K562 (cell line): ENCODE data around the gene SMIM30. TPM values are rescaled to one million over a fixed set of nuclear protein-coding genes. Genes with fewer than 3 reads are reported as not detected.

Experiments
- ATAC-seq: fragments of 200-7000 bp; cut with Tn5 transposase; 3 replicates; pipeline ENCODE4 v1.9.1; 2020; ENCODE audit warnings: moderate library complexity
- BruUV-seq: library from RNA; stranded (reverse); fragments of 400-500 nt; replicated peaks from 2 replicates; lab custom pipeline; 2021; lab: Mats Ljungman, UMichigan
- CTCF ChIA-PET: fragments of 300-600 bp; formaldehyde crosslinking; extraction: SDS; loops from one replicate; lab custom pipeline; 2021; ENCODE audit warnings: low intra/inter-chr PET ratio; lab: Yijun Ruan, JAX
- POLR2A ChIA-PET: fragments of 300-600, 350-650 bp; sonication (Branson Sonifier 250); formaldehyde crosslinking; extraction: SDS; loops from one replicate; lab custom pipeline; 2021; ENCODE audit warnings: antibody characterized with exemption, inconsistent platforms; lab: Yijun Ruan, JAX
- DNase-seq, 4 experiments: peaks; one replicate each; pipeline versions ENCODE4 v3.0.0 to v3.0.0-alpha.2; 2011 to 2018; ENCODE audit warnings: low spot score in 3 of 4, mixed read lengths in 3 of 4; ENCODE audit errors: extremely low read depth in 1 of 4
- FAIRE-seq: peaks from 2 replicates; lab custom pipeline; 2011; peaks lifted over from hg19 to GRCh38; lab: Jason Lieb, UNC
- H2AFZ ChIP-seq: 2 replicates; pipeline ENCODE4 v1.6.0; 2011; ENCODE audit warnings: low read depth, low read length, control low read depth, inconsistent platforms
- H3K27ac ChIP-seq: fragments of 200-600 bp; 3 replicates; pipeline ENCODE4 v1.8.0; 2011; ENCODE audit warnings: low read depth, mild to moderate bottlenecking, control low read depth, inconsistent platforms, low read length, moderate library complexity, mixed read lengths; ENCODE audit errors: extremely low read depth
- H3K27me3 ChIP-seq, 2 experiments: fragments of 300-600 bp in 1 of 2; 2 replicates in 1 of 2; 3 replicates in 1 of 2; pipeline versions ENCODE4 v1.6.0 to v1.8.0; 2011; ENCODE audit warnings: inconsistent platforms in 2 of 2, low read length in 2 of 2, mild to moderate bottlenecking in 1 of 2, mixed read lengths in 1 of 2, moderate library complexity in 1 of 2; ENCODE audit not compliant: control insufficient read depth in 2 of 2, insufficient read depth in 2 of 2
- H3K36me3 ChIP-seq: fragments of 300-600 bp; 3 replicates; pipeline ENCODE4 v1.8.0; 2011; ENCODE audit warnings: mild to moderate bottlenecking, low read length, inconsistent platforms; ENCODE audit not compliant: control insufficient read depth, insufficient read depth
- H3K4me1 ChIP-seq, 2 experiments: fragments of 200-600 bp in 1 of 2; replicated peaks in 1 of 2; 2 replicates in 1 of 2; 3 replicates in 1 of 2; pipeline versions ENCODE4 v1.5.1 to v1.8.0; 2011; ENCODE audit warnings: inconsistent platforms in 2 of 2, low read length in 2 of 2, mild to moderate bottlenecking in 1 of 2, mixed read lengths in 1 of 2, moderate library complexity in 1 of 2; ENCODE audit not compliant: control insufficient read depth in 2 of 2, insufficient read depth in 2 of 2
- H3K4me2 ChIP-seq: 2 replicates; pipeline ENCODE4 v1.6.1; 2011; ENCODE audit warnings: low read length, control low read depth, inconsistent platforms, mixed read lengths; ENCODE audit not compliant: insufficient read depth
- H3K4me3 ChIP-seq: fragments of 200-600 bp; sonication (generic), shearing (Covaris generic); 2 replicates; pipeline ENCODE4 v1.5.1; 2016; ENCODE audit warnings: control low read depth, inconsistent platforms
- H3K79me2 ChIP-seq: fragments of 200-600 bp; 3 replicates; pipeline ENCODE4 v1.8.0; 2011; ENCODE audit warnings: low read length, inconsistent platforms; ENCODE audit not compliant: control insufficient read depth, insufficient read depth
- H3K9ac ChIP-seq, 2 experiments: 2 replicates each; pipeline versions ENCODE4 v1.6.0 to v1.6.1; 2011; ENCODE audit warnings: low read depth in 2 of 2, low read length in 2 of 2, control low read depth in 1 of 2, inconsistent platforms in 1 of 2, mild to moderate bottlenecking in 1 of 2, mixed read lengths in 1 of 2; ENCODE audit not compliant: insufficient read depth in 1 of 2
- H3K9me1 ChIP-seq: one replicate; pipeline ENCODE4 v1.6.0; 2011; ENCODE audit warnings: inconsistent platforms, mild to moderate bottlenecking, low read length, moderate library complexity; ENCODE audit not compliant: control insufficient read depth, insufficient read depth
- H3K9me3 ChIP-seq: replicated peaks from 2 replicates; pipeline ENCODE4 v1.5.1; 2011; ENCODE audit warnings: low read depth, low read length, inconsistent platforms; ENCODE audit not compliant: control insufficient read depth, insufficient read depth
- H4K20me1 ChIP-seq: replicated peaks from 2 replicates; pipeline ENCODE4 v1.6.1; 2011; ENCODE audit warnings: low read length, inconsistent platforms, mixed read lengths; ENCODE audit not compliant: control insufficient read depth, insufficient read depth
- EHMT2 ChIP-seq: fragments of 450-650 bp; IDR thresholded peaks from 2 replicates; pipeline ENCODE4 v1.6.1; 2018; ENCODE audit warnings: antibody characterized with exemption
- GMEB1 ChIP-seq: fragments of 250-450 bp; sonication (Bioruptor Pico); IDR thresholded peaks from 2 replicates; pipeline ENCODE4 v1.4.0; 2020; ENCODE audit warnings: mild to moderate bottlenecking
- HDAC6 ChIP-seq: IDR thresholded peaks from 2 replicates; pipeline ENCODE4 v1.6.1; 2012; ENCODE audit warnings: low read depth, mild to moderate bottlenecking, control low read depth, inconsistent platforms, low read length, moderate library complexity
- KAT2B ChIP-seq: IDR thresholded peaks from one replicate; pipeline ENCODE4 v1.6.1; 2012; ENCODE audit warnings: low read depth, mild to moderate bottlenecking, control low read depth, inconsistent platforms, low read length, moderate library complexity
- MLX ChIP-seq, 2 experiments: fragments of 450-650 bp in 1 of 2; sonication (generic) in 1 of 2; formaldehyde crosslinking; conservative IDR thresholded peaks; 2 replicates each; pipeline versions ENCODE4 v1.4.0 to v1.8.1; 2020 to 2022; ENCODE audit warnings: mild to moderate bottlenecking in 1 of 2, missing genetic modification reagents in 1 of 2
- MTF1 ChIP-seq: fragments of 250-450 bp; sonication (Bioruptor Pico); IDR thresholded peaks from 2 replicates; pipeline ENCODE4 v1.9.0; 2021; ENCODE audit warnings: moderate library complexity, mild to moderate bottlenecking, inconsistent platforms, borderline replicate concordance
- NUFIP1 ChIP-seq: fragments of 450-650 bp; IDR thresholded peaks from 2 replicates; pipeline ENCODE4 v1.6.1; 2018; ENCODE audit not compliant: partially characterized antibody
- SP2 ChIP-seq: IDR thresholded peaks from 2 replicates; pipeline ENCODE4 v1.6.1; 2011; ENCODE audit warnings: mild to moderate bottlenecking, low read depth, low read length, moderate library complexity; ENCODE audit not compliant: poor library complexity, severe bottlenecking; ENCODE audit errors: extremely low read depth
- TBP ChIP-seq: optimal IDR thresholded peaks from 2 replicates; pipeline ENCODE3; 2011; ENCODE audit warnings: low read depth, low read length, improper control_type of control experiment
- XRCC5 ChIP-seq: fragments of 200-400 bp; formaldehyde crosslinking; IDR thresholded peaks from 2 replicates; pipeline ENCODE4 v1.6.1; 2017; ENCODE audit warnings: low read depth, mild to moderate bottlenecking, low read length
- ZBTB11 ChIP-seq, 3 experiments: fragments of 200-800 bp in 1 of 3; fragments of 250-450 bp in 1 of 3; fragments of 450-650 bp in 1 of 3; sonication (Bioruptor Pico) in 1 of 3; sonication (Bioruptor generic) in 1 of 3; formaldehyde crosslinking in 1 of 3; IDR thresholded peaks; 2 replicates each; pipeline versions ENCODE4 v1.6.1 to v1.8.0; 2016 to 2022; ENCODE audit warnings: mild to moderate bottlenecking in 2 of 3, missing genetic modification characterization in 2 of 3, missing compliant biosample characterization in 1 of 3, moderate library complexity in 1 of 3
- ZFX ChIP-seq: sonication (generic); formaldehyde crosslinking; IDR thresholded peaks from 2 replicates; pipeline ENCODE4 v1.8.0; 2022; ENCODE audit warnings: mild to moderate bottlenecking, missing genetic modification reagents, moderate library complexity
- ZKSCAN1 ChIP-seq: fragments of 150-350 bp; IDR thresholded peaks from 2 replicates; pipeline ENCODE4 v1.6.1; 2016; ENCODE audit warnings: low read depth, low read length
- ZNF146 ChIP-seq: IDR thresholded peaks from one replicate; pipeline ENCODE4 v1.6.1; 2018; ENCODE audit warnings: missing compliant biosample characterization; ENCODE audit not compliant: unreplicated experiment
- ZNF507 ChIP-seq: conservative IDR thresholded peaks from 2 replicates; pipeline ENCODE4 v1.6.1; 2017; ENCODE audit warnings: missing genetic modification characterization, missing compliant biosample characterization
- ZNF780A ChIP-seq: fragments of 250-450 bp; sonication (Bioruptor Pico); IDR thresholded peaks from 2 replicates; pipeline ENCODE4 v1.5.0; 2021; ENCODE audit warnings: mild to moderate bottlenecking
- WGBS: fragments of 100-300 bp; shearing (Covaris generic); methylation state at CpG from one replicate; pipeline ENCODE4 v1.1.6; 2016; ENCODE audit warnings: low coverage, mixed read lengths; ENCODE audit not compliant: insufficient coverage; ENCODE audit errors: missing lambda C conversion rate; 5-methylcytosine and 5-hydroxymethylcytosine counted together
- in situ Hi-C: fragments of 300-500 bp; cut with MboI; formaldehyde crosslinking; loops from 4 replicates; pipeline ENCODE4 v1.15.0; 2018; ENCODE audit warnings: inconsistent platforms, mixed read lengths
- intact Hi-C: fragments of 100-400 bp; cut with micrococcal nuclease; formaldehyde crosslinking; loops from 2 replicates; pipeline ENCODE4 v1.14.2; 2022
- polyA plus RNA-seq, 8 experiments: library from polyadenylated mRNA; depleted of rRNA in 4 of 8; stranded (reverse) in 5 of 8; unstranded in 3 of 8; fragments of >200 nt; fragmentation: Nextera tagmentation in 2 of 8; fragmentation: Illumina TruSeq in 1 of 8; extraction: Ambion mirVana in 2 of 8; extraction: Trizol in 1 of 8; gene quantifications; 2 replicates each; pipeline versions ENCODE4 v1.2.1 to v1.2.3, GENCODE V29; 2011 to 2014; ENCODE audit warnings: inconsistent platforms in 1 of 8, missing spikeins in 1 of 8
- total RNA-seq, 7 experiments: library from RNA; depleted of rRNA in 6 of 7; stranded (reverse); fragments of >200 nt in 6 of 7; fragmentation: Illumina TruSeq in 2 of 7; extraction: Trizol in 2 of 7; gene quantifications; 2 replicates each; pipeline versions ENCODE4 v1.2.1 to v1.2.3, GENCODE V29; 2011 to 2021; ENCODE audit warnings: low replicate concordance in 1 of 7

The SMIM30 gene
- total and polyA plus RNA-seq, 9 of the 15 experiments (the other 6 are each of a cell fraction or from before 2014, with no cell fraction given) = 161 to 891 (median 316) TPM

- DNase-seq = no peak
- intact Hi-C loops = loop anchor here (1.0 to 2.0 kb wide), 3 partner anchors 131 to 263 kb away; no protein-coding TSS in a partner anchor
- no peaks in the 10 kb centered on the region for H3K9me1 ChIP-seq
- BruUV-seq = no TSS peak
- H3K4me1 ChIP-seq = no peaks in the 10 kb centered on the region
- H3K4me2 ChIP-seq = no peak overlapping the region
- no peaks in the 10 kb centered on the region for H3K9me3 ChIP-seq
- in situ Hi-C loops = no loop called here
- no peaks in the 10 kb centered on the region for H3K27me3 ChIP-seq
- H3K79me2 ChIP-seq = no peaks in the 10 kb centered on the region
- no peak for ATAC-seq
- FAIRE-seq = no peak
- H3K27ac ChIP-seq = no peak overlapping the region
- no peaks in the 10 kb centered on the region for H4K20me1 ChIP-seq
- TF ChIP-seq TBP = no peak
- TF ChIP-seq ZNF146 (CRISPR knock-in tag) = no peak
- no peak for TF ChIP-seq NUFIP1
- no peak for TF ChIP-seq ZKSCAN1
- TF ChIP-seq MTF1 (CRISPR knock-in tag) = no peak
- no peak for TF ChIP-seq MLX (CRISPR knock-in tag; conservative IDR thresholded peaks at IDR 0.05)
- TF ChIP-seq KAT2B = no peak
- no peak for TF ChIP-seq XRCC5
- no peak for TF ChIP-seq ZBTB11 (CRISPR knock-in tag; IDR thresholded peaks at IDR 0.05)
- no peak for TF ChIP-seq SP2
- TF ChIP-seq ZNF507 (tag) = no peak
- no peak for TF ChIP-seq ZFX (CRISPR knock-in tag)
- no peak for TF ChIP-seq GMEB1 (CRISPR knock-in tag)
- no peak for TF ChIP-seq ZNF780A (CRISPR knock-in tag)
- TF ChIP-seq EHMT2 = no peak
- no peak for TF ChIP-seq HDAC6
- H3K36me3 ChIP-seq = no peaks in the 10 kb centered on the region
- ChIA-PET POLR2A (interaction anchor here (1.2 kb wide), 1 partner anchor 19 kb away, joined by 3 read pairs; no protein-coding TSS in a partner anchor), CTCF (no interaction called here)
- H2AFZ ChIP-seq = no peak overlapping the region
- H3K4me3 ChIP-seq = no peak overlapping the region
- no peak overlapping the region for H3K9ac ChIP-seq
- 18% methylated on average over 2 of the region's 2 CpGs for WGBS
These were observed 40.4 kb upstream of the SMIM30 start for GRCh38 chr7:113158756-113159155.
